HG03342 (cell line): ENCODE measurements around the gene CHKA.

Experiments used
- ATAC-seq: cut with Tn5 transposase; IDR thresholded peaks from one replicate; pipeline ENCODE4 v1.9.1; 2021; ENCODE audit warnings: mild to moderate bottlenecking, moderate library complexity; ENCODE audit not compliant: unreplicated experiment

The CHKA gene

DNA sequence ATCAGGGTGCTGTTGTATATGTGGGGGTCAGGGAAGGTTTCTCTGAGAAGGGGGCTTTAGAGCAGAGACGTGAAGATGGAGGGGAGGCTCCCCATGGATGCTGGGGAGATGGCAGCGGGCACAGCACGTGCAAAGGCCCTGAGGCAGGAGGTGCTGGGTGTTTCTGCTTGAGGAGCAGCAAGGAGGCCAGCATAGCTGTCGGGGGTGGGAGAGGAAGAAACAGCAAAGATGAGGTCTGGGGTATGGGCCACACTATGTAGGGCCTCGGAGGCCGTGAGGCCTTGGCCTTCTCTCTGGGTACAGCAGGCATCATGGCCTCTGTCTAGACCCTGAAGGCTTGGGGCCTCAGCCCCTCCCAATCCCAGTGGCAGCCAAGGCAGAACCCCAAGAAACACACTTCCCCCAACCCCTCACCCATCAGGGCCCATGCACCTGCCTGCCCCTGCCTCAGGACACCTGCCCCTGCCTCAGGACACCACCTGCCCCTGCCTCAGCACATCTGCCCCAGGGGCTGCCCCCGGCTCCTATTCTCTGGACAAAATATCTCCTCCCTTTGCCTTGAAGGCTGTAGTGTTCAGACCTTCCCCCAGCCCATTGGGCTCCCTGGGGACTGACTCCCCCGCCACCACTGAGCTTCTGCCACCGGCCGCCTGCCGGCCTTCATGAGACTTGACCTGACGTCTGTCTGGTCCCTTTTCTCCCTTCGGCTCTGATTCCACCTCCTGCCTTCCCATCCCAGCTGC is 104.9 kb downstream of the CHKA start:
- ATAC-seq: no peak

DNA sequence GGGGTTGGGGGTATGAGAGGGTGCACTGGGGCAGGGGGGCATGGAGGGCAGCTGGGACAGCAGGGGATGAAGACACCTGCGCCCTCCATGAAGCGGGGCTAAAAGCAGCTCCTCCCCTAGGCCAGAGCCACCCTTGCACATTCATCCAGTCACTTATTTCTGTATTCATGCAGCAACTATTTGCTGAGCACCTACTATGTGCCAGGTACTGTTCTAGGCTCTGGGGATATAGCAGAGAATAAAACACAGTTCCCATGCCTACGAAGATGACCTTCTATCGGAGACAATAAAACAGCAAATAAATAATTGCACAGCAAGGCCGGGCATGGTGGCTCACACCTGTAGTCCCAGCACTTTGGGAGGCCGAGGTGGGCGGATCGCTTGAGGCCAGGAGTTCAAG is 105.7 kb downstream of the CHKA start:
- ATAC-seq: no peak

DNA sequence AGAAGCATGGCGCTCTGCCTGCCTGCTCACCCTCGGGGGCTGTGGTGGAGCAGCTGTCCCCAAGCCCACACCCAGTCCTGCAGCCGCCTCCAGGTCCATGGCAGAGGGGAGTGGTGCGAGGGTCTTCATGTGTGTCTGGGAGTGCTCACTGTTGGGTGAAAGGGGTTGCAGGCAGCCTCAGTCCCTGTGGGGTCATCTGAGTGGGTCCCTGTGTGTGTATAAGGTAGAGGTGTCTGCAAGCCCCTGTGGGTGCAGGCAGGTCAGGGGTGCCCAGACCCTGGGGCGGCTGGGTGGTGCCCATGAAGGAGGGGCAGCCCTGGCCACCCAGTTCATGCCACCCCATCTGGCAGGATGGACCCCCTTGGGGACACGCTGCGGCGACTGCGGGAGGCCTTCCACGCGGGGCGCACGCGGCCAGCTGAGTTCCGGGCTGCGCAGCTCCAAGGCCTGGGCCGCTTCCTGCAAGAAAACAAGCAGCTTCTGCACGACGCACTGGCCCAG is 106.2 kb downstream of the CHKA start:
- no peak for ATAC-seq

DNA sequence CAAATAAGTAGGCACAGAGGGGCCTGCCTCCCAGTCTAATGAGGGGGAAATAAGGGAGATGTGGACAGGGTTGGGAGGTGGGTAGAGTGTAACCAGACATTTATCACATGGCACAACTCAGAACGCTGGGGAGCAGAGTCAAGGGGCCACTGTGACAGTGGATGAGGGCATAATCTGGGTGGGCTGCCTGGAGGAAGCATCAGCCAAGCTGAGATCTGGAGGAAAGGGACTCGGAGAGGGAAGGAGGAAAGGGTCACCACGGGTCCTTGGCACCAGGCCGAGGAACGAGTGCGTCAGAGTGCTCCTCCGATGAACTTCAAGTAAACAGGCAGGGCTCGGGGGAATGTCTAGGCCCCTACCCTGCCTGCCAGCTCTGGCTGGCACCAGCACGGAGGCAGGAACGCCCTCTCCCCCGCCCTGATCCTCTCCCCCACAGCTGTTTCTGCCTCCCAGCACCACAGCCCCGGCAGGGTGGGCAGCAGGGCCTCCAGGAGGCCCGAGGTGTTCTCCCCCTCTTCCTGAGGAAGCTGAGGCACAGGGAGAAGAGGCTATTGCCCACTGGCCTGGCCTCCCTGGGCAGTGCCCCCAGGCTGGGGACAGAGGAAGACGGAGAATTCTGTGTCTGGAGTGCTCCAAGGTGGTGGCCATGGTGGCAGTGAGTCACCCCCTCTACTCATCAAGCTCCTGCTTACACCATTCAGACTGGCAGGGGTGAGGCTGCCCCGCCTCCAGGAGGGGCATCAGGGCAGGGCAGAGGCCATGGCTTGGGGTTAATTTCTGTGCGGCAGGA is 106.8 kb downstream of the CHKA start:
- no peak for ATAC-seq

DNA sequence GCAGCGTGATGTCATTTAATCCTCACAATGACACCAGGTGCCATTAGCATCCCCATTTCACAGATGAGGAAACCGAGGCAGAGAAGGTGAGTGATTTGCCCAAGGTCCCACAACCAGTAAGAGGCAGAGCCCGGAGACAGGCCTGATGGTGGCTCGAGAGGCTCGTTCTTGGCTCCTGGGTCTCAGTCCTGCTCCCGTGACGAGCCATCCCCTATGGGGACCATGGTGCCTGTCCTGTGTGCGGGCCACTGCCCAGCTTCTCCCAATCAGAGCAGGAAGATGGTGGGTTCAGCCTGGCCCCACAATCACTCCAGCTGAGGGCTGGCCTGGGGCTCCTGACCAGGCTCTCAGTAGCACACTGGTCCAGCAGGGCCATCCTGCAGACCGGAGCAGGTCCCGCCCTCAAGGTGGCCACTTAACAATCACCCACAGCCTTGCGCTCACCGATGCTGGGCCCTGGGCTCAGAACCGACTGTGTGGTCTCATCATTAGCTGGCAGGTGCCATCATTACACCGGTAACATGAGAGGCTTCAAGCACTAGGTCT is 107.5 kb downstream of the CHKA start:
- ATAC-seq: no peak

DNA sequence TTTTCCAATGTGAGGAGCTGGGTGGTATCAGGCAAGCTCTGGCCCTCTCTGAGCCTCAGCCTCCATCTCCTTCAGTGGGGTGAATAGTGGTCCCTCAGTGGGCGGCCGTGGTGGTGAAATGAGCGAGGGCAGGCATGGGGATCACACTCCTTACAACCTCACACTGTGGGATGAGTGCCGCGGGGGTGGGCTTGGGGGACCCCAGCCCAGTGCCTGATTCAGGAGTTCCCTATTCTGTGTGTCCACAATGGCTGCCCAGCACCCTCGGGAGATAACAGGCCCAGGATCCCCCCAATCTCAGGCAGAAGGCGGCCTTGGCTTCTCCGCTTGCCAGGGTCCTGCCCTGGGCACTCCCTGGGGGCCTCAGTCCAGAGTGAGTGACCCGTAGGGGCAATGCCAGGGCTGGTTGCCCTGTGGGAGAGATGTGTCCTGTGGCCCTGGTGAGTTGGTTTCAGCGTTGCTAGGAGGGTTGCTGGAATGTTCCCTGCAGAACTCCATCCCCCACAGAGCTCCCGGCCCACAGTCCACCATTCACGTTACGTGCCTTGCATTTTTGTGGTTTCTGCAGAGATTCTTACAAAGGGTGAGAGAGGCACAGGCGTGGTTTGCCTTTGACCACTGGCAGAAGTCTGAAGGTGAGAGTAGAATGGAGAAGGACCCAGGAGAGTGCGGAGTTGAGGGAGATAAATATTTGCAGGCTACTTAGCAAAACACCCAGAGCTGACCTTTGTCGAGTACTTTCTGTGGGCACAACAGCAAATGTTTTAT is 108.2 kb downstream of the CHKA start:
- ATAC-seq: no peak

DNA sequence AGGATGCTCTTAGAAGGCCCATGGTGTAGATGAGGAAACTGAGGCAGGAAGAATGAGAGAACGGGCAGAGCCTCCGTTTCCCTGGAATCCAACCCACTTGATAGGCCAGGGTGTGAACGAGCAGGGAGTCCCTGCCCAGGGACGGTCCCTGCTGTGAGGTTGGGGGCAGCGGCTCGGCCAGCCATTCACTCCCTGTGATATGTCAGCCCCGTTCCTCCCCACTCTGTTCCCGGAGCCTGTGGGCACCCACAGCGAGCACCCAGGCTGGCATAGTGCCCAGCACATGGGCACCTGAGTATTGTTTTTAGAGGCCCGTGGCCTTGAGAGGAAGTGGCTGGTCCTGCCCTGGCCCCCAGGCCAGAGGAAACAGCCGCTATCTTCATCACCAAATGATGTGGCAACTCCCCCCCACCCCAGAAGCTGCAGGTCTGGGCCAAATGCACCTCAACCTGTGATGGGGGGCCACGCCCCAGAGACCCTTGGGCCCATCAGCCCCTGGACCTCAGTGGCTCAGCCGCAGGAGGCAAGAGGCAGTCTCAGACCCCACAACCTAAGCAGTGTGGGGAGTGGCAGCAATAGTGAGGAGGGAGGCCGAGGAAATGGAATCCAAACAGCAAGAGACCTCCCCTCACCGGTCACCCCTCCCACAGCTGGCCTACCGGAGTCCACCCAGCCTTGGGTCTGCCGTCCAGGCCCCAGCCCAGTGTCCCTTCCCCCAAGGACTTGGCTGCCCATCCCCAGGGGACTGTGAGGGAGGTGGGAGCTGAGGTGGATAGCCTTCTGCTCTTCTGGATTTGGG is 108.9 kb downstream of the CHKA start:
- ATAC-seq: no peak

DNA sequence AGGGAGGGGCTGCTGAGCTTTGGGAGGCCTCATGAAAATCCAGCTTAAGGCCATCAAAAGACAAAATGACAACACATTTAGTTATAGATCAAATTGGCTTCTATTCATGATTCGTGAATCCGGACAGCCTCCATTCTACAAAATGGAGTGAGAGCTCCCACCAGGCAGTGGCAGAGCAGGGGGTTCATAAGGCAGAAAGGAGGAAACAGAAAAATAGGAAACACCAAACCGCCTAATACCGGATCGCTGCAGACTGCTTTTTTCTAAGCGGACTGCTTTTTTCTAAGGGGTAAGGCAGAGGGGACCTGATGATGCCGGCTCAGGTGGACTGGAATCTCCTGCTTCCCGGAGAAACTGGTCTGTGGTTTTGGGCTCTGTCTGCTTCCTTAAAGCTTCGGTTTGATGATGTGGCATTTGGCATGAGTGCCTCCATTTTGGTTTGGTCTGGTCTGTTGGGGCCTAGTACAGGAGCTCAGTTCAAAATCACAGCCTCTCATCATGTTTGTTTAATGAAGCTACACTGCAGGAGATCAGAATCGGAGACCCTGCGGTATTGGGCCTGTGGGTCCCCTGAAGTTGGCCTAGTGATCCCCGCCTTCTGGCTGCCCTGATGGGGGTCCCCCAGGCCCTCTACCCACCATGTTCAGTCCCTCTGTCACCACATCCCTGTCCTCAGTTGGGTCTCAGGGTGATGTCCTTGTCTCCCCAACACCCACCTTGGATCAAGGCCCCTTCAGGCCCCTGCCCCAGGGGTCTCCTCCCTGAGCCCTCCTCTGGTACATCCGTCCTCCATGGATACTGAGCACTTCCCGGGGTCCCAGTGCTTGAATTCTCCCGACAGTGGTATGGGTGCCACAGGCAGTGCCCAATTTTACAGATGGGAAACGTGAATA is 109.9 kb downstream of the CHKA start:
- ATAC-seq: no peak

DNA sequence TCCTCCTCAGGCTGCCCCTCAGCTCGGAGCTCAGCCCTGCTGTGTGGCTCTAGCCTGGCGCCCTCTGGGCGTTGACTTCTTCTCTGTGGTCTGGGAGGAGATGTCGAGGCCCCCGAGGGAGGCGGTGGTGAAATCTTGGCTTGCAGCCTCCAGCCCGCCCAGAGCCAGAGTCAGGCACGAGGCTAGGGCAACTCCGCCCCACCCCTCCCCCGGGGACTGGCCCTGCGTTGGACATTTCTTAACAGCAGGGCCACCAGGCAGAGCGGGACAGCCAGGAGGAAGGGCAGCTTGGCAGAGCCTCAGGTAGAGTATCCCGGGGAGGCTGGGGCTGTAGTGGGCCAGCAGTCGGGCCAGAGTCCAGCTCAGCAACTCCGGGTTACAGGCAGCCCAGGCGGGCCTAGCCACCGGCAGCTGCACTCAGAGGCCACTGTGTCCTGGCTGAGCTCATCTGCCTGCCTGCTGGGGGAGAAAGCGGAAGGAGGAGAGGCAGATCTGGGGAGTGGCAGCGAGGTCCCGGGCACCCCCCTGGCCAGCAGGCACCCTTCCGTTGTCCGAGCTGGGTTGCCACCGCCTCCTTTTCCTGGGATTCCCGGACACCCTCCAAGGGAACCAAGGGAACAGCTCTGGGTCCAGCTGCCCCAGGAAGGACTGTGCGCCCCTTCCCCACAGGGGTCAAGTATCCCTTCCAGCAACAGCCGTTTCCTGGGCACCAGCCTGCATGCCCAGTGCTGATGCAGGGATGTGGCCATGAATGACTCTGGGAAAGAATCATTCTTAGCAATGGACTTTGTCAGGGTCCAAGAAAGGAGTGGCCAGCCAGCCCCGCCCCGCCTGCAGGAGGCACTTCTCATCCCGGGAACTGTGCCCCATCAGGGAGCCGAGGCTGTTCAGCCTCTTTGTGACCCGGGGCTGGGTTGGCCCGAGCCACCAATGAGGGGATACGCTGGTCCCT is 110.8 kb downstream of the CHKA start, which contains the start of gene ALDH3B1:
ALDH3B1 (plus strand) TSS at position 238 of the 952 bp plus-strand sequence. CDS start 4,971 bp downstream, outside the sequence.
- ATAC-seq: no peak

DNA sequence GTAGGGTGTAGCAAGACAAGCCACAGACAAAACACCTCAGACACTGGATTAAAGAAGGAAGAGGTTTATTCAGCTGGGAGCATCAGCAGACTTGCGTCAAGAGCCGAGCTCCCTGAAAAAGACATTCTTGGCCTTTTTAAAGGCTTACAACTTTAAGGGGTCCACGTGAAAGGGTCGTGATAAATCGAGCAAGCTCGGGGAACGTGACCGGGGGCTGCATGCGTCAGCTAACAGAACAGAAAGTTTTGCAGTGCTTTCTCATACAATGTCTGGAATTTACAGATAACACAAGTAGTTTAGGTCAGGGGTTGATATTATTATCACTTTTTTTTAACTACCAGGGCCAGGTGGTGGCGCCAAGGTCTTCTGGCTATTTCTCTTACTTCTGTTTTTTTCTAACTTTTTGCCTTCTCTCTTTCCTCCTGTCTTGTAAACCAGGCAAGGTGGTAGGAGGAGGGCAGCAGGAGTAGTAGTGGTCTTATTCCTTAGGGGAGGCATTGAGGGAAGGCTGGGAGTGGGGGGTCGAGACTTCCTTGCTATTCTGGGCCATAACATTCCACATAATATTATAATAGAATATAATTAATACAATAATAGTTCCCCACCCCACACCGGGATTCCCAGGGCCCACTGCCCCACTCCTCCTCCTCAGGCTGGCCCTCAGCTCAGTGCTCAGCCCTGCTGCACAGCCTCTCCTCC is 111.6 kb downstream of the CHKA start:
- ATAC-seq: no peak

DNA sequence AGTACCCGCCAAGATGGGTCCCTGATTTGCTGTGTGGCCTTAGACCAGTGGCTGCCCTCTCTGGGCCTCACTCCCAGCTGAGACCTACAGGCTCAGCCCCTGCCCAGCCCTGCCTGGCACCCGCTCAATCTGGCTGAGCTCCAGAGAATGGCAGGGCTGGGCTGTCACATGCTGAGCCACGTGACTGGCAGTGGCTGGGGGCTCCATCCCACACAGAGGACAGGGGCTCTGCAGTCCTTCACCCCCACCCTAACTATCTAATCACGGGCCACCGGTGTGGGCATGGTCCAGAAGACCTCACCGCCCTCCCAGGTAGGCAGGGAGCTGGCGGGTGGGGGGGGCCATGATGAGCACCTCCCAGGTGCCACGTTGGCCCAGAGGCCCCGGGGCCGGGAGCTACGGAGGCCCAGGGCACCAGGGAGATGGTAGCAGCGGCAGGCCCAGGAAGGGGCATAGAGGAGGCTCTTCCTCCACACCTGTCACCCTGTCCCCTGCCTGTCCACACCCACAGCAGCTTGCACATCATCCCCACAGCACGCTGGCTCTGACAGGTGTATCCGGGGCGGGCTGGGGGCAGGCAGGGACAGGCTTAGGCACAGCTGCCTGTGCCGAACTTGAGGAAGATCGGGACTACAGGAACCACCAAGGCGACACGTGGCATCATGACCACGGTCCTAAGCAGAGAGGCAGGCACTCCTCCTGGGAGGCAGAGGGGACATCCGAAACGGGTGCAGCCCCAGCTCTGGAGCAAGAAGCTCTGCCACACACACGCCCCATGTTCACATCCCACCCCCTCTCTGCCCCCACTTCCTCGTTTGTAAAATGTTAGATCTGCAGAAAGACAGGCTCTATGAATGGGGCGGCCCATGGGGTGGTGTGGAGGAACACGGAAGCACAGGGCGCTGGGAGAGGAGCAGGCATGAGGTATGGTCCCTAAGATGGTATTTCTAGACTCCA is 112.5 kb downstream of the CHKA start:
- no peak for ATAC-seq

DNA sequence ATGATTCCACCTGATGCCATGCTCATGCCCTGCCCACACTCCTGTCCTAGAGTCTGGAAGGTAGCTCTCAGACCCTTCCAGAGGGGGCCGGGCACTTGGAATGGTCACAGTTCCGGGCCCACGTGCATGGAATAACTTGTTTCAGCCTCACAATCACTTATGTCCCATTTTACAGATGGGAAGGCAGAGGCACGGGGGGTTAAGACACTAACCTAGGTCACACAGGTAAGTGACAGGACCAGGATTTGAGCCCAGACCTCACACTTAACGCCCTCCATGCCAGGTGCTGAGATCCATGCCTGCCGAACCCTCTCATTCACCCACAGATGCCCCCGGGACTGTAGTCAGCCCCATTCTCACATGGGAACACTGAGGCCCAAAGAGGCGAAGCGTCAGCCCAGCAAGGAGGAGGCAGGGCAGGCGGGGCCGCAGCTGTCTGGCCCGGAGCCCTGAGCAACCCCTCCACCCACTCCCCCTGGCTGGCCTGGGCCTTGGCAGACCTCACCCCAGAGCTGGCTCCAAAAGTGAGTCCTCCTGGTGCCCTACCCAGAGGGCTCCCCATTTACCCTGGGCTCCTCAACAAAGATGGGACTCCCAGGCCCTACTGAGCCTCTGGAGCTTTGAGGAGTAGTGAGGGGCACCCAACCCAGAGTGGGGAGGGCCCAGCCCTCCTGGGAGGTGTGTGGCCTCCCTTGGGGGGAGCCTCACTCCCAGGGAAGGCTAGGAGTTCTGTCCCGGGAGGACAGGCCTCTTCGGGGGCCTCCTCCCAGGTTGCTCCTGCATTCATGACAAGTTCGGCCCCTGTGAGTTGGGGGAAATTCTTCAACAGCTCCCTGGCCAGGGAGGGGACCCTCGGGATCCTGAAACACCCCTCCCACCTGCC is 113.4 kb downstream of the CHKA start:
- no peak for ATAC-seq

DNA sequence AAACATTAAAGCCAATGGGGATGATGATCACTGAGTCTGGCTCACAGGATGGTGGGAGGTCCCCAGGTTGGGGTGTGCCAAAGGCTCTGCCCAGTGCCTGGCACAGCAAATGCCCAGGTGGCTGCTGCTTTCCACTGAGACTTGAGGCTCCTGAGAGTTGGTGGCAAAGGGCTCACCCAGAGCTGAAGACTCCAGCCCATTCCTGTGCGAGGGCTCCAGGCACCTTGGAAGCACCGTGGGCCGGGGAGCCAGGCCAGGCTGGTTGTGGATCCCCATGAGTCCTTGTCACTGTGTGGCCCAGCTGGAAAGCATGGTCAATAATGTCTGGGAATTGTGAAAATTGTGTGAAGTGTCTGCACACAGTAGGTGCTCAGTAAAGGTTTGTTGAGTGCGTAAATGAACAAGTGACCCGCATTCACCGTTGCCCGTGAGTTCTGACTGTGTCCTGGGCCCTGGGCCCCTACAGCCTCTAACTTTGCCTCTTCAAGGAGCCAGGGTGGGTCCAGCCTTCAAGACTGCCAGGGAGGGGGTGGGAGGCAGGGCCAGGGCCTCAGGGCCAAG is 114.5 kb downstream of the CHKA start:
- no peak for ATAC-seq

DNA sequence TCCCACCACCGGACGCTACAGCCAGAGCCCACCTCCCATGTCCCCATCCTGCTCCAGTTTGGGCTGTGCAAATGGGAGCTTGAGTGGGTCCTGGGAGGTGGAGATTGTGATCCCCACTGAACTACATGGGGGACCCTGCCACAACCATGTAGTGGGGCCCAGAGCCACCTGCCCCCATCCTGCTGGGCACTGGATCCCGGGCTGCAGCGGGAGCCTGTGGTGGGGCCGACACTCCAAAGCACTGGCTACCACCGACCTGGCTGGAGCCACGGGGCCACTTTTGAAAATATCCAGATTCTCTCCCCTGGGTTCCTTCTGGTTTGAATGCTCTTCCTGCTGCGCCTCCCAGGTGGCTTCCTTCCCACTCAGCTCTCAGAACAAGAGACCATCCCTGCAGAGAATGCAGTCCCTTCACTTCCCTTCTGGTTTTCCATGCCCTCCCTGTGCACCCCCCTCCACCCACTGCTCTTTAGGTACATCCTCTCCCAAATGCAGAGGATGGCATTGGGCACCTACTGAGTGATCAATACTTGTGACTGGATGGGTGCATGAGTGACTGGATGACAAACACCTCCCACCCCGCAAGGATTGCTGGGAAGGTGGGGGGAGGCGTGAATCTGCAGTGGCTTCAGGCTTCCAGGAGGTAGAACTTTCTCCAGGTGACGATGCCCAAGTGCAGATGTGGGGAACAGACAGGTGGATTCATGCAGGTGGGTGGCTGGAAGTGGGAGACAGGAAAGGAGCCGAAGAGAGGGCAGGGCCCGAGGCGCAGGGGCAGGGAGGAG is 116.4 kb downstream of the CHKA start:
- no peak for ATAC-seq
